Measurements from ENCODE around the gene STAT6.
"Not testable (repeated sequence)": the region's sequence is repeated elsewhere in the genome, so short reads cannot be mapped to it uniquely, and the experiment has no call there.

Gene STAT6

DNA sequence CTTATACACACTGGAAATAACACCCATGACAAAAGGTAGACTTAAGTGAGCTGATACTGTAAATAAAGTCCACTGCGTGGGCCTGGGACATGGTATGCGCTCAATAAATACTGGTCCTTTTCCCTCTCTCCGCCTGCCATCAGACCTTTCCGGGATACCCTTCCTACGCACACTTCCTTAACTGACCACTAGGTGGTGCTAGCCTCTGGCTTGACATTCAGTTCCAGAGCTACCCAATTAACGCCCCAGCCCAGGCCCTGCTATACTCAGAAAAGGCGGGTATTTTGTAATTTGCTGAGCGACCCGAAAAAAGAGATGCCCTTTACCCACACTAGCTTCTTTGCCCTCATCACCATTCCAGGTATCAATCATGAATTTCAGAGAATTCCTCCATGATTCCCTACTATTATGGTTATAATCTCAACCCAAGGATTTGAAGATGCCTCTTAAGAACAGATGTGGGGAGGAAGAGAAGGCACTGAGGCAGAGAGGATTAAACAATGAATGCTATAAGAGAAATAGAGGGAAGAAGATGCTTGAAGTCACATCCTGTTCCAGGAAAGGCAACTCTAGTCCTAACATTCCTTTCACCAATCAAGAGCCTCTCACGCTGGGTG lies 13.2 kb upstream of the STAT6 start:
- peak; percentile 81 for DNase-seq

DNA sequence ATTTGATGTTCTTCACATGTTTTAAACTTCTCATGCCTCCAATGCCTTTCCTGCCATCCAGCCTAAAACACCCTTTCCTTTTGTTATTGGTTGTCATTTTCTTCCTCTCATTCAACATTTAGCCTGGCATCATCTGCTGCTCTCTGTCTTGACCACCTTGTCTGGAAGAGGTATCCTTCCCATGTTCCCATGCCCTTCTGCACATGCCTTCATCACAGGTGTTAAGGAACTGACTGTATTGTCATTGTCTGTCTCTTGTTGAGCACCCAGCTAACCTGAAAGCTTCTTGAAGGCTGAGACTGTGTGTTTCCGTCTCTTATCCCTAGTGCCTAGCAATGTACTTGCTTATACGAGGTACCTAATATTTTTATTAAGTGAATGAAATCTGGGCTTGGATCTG lies 12.7 kb upstream of the STAT6 start:
- no peak for DNase-seq

DNA sequence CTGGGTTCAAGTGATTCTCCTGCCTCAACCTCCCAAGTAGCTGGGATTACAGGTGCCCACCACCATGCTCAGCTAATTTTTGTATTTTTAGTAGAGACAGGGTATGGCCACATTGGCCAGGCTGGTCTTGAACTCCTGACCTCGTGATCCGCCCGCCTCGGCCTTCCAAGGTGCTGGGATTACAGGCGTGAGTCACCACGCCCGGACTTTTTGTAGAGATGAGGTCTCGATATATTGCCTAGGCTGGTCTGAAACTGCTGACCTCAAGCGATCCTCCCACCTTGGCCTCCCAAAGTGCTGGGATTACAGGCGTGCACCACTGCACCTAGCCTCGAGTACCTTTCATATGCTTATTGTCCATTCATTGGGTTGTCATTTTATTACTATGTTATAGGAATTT lies 9.6 kb upstream of the STAT6 start:
- DNase-seq = not testable (repeated sequence)

DNA sequence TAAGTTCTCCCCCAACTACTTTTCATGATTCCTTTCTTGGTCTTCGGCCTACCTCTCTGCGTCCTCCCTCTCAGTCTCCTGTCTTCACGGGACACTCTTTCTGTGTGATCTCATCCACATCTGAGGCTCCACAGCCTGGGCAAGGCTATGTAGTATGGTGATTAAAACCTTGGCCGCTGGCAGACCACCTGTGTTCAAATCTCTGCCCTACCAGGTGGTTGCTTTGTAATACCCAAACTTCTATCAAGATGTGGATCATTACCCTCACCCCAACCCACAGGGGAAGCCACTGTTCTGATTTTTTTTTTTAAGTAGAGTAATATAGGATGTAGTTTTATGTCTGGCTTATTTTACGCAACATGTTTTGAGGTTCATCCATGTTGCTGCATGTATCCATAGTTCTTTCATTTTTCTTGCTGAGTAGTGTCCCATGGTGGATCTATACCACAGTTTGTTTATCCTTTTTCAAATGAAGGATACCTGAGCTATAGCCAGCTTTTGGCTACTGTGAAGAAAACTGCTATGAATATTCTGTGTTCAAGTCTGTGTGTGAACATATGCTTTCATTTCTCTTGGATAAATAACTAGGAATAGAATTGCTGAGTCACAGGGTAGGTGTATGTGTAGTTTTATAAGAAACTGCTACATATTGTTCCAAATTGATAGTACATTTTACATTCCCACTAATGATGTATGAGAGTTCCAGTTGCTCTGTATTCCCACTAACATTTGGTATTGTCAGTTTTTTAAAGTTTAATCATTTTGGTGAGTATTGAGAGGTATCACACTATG lies 8.3 kb upstream of the STAT6 start:
- DNase-seq = no peak

DNA sequence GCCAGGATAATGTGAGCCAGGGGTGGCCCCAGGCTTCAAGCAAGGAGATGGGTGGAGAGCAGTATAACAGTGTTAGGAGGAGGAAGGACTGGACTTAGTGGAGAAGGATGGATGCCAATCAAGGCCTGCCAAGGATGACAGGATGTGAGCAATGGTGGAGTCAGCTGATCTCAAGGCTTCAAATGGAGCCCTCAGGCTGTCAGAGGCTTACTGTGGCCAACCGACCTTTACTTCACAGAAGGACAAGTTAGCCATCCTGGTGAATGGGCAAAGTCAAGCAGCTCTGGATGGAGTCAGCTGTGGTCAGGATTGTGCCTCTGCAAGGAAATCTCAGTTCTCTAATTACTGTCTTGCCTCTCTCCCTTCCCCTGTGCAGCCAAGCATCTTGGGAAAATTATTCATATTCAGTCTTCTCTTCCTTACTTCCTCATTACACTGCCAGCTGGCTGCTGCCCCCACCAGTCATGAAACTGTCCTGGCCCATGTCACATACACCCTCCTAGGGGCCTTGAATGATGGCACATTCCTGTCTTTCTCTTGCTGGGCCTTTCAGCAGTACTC lies 7.6 kb upstream of the STAT6 start:
- no peak for DNase-seq

DNA sequence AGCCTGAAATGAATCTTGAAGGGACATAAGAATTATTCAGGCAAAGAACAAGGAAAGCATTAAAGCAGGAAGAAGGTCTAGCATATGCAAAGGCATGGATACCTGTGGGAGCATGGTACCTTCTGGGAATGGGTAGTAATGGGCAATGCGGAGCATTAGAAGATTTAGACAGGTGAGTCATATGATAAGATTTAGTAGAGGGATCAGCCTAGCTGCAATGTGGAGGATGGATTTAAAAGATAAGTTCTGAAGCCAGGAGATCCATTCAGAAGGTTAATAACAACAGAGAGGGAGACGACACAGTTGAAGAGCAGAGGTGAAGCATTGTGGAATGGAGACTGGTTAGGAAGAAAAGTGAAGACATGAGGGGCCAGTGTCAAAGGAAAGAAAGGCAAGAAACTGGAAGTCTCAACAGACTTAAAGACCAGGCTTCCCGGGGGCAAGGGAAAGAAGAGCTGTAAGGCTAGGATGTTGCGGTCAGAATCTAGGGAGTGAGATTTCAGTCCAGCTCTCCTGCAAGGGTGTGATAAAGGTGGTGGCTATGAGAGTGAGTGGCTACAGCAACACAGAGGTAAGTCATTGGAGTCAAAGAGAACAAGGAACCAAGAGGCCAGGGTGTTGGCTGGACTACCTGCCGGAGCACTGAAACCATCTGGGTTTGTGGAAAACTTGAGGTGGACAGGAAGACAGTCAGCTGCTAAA lies 5.6 kb upstream of the STAT6 start:
- no peak for DNase-seq

DNA sequence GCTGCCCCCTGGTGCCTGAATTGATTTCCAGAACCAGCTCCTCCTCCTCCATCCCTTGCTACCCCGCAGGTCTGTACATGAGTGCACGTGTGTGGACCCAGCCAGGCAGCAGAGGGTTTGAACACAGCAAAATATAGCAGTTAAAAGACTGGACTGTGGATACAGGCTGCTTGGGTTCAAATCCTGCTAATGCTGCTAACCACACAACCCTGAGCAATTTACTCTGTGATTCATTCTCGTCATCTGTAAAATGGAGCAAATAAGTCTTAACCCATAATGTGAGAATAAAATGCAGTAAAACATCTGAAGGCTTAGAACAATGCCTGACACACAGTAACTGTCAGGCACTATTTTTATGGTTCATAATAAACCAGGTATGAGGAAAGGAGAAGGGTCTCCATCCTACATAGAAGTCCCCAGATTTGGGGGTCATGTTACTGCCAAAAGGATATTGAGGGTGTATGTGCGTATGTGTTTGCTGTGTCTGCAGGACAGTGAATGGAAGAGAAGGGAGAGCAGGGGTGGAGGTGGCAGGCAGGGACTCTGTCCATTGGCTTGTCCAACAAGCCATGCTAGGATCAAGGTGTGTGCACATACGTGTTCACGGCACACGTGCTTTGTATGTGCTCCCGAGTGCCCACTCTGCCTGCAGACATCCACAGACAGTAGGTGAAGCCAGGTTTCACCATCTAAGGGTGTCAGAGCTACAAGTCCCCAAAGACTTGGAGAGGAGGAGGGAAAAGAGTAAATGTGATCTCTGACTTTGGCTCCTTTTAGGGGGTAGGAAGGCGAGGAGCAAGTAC lies 1.5 kb upstream of the STAT6 start:
- DNase-seq = no peak

DNA sequence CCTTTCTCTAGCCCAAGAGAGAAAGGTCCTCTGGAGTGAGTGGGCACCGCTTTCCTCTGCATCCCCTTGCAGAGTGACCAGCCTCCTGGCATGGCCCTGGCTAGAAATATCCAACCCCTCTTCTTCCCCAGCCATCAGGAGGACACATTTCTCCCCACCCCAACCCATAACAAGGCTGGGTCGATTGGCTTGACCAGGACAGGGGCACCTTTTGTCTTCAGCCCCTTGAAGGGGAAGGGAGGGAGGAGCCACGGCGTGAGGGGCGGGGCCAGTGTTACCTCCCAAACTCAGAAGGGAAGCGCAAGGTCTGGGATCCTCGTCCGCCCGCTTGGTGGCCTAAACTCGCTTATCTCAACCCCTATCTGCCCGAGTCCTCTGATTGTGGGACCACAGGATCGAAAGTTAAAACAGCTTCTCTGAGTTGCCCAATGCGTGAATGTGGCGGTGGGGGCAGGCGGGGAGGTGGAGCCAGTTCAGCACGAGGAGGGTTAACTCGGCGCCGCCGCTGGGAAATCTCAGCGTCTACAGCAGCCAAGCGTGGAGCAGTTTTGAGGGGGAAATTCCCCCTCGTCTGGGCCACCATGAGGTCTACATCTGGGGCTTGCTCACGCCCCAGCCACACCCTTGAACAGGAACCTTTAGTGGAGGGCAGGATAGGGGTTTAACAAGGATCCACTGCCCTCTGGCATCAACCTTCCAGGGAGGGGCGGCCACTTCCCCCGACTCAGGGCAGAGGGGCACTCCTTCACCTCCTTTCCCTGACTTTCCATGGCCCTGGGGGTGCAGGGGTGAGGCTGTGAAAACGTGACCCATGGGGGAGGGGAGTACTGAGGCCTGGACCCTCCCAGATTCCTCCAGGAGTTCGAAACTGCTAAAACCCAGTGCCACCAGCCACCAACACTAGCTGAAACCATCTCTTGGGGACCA lies 795 bp downstream of the STAT6 start:
- peak; percentile 31 for DNase-seq

DNA sequence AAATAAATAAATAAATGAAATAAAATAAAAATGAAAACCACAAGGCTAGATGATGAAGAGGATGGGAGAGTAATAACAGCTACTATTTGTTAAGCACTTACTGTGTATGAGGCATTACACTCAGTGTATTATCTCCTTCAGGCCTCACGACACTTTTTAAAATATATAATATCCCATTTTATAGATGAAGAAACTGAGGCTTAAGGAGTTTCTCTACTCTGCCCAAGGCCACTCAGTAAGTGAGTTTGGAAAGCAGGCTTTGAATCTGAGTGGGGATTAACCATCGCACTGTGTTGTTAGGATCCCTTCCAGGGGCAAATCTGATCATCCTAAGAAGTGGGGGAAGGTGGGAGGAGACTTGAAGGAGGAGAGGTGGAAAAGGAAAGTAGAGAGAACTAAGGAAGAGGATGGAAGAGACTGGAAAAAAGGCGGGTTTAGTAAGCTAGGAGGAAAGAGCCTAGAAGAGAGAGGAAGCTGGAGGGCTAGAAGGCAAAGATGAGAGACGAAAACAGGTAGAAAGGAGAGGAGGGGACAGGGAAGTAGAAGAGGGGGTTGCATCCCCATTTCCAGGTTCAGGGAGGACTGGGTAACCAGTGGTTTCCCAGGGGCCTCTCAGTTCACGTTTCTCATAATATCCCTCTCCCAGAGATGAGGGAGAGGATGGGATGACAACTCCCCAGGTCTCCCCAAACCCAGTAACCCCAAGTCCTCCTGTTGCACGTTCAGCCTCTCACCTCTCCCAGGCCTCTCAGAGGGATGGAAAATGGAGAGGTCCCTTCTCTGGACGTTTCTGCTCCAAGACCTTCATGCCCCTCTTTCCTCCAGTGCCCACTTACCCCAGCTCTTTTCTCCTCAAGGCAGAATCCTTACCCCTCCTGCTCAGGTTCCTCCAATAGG lies 1.7 kb downstream of the STAT6 start:
- DNase-seq = no peak

DNA sequence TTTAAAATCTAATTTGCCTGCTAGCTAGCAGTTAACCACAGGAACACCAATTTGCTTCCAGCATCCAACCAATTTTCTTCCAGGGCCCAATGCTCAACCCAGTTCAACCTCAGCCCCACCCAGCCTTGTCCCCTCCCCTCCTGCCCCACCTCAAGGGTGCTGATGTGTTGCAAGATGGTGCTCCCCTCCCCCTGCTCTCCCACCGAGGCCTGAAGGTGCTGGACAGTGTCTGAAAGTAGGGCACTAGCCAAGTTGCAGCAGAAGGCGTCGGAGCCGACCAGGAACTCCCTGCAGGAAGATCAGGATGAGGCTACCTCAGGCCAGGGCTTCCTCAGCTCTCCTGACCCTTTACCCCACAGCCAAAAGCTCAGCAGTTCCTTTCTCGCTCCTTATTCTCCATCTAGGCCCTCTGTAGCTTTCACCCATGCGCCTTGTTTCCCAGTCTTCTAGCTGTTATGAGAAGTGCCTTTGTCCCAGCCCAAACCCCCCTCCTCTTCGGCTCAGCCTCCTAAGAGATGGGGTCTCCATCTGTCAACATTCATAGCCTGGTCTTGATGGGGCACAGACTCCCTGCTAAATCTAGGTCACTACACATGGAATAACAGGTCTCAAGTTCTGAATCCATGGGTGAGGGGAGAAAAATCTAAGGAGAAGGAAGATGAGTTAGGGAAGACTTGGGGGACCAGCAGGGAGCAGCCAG lies 3.6 kb downstream of the STAT6 start:
- no peak for DNase-seq

DNA sequence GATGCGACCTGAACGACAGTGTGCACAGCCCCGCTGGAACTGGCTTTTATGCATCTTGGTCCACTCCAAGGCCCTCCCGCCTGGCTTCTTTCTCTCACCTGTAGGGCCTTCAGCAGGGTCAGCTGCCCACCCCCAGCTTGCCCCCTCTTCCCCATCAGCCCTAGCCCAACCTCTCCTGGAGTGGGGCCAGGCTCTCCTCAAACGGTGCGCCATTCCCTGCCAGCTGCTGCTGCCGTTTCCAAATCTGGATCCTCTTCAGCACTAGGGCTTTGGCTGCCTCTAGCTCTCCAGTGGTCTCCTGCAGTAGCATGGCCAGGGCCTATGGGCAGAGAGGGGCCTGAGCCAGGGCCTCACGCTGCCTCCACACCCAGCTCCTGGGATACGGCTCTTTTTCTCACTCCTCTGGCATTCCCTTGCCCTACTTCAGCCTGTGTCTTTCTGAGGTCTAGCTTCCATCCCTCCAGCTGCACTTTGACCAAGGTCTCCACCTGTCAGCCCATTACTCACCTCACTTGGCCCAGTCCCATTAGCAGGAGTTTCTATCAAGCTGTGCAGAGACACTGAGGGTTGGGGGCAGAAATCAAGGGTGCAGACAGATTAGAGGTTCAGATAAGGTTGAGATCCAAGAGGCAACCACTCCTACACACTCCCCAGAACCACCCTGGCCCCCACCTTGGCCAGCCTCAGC lies 5.0 kb downstream of the STAT6 start:
- no peak for DNase-seq

DNA sequence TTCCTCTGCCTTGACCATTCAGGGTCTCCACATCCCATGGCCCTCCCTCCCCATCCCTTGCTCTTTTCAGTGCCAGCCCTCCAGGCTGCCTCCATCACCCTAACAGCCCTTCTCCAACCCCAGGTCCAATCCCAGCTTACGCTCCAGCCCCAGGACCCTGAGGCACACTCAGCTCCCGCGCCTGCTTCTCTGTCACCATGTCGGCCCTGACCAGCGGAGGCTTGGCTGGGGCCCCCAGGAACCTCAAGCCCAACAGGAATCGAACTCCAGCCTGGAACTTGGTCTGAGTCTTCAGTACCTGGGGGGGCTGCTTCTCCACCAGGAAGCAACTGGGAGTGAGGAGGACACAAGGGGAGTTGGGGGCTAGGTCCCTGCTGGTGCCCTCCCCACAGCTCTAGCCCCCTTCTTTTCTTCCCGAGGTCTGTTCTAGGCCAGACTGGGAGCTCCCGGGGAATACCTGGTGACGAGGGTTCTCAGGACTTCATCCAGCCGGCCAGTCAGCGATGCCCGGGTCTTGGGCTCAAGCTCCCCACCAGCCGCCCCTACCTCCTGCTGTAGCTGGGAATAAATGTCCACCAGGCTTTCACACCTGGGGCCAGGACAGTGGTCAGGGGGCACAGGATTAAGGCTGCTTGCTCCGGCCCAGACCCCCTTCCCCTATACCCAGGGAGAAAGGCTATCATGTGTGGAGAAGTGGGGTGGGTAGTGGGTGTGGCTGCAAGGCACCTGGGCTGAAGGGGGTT lies 6.0 kb downstream of the STAT6 start:
- no peak for DNase-seq

DNA sequence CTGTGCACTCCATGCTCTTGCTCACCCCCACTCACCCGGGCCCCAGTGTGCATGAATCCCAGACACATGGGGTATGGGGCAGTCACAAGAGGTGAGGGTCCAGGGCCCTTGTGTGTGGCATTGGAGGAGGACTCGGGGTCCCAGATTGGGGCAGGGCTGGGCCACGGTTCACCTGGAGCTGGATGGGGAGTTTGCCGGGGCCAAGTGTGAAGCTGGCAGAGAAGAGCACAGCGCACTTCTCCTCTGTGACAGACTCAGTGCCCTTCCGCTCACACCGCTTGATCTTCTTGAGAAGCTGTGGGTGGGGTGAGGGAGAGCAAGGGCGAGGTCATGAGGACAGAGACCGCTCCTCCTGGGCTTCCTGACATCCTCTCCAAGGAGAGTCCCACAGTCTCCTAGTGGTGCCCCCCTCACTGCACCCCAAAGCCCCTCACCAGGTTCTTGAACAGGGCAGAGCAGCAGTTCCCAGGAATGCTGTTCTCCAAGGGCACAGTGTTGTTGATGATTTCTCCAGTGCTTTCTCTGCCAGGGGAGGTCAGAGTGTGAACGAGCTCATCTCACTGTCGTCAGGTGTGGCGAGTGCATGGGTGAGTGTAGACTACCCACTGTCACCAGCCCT lies 6.8 kb downstream of the STAT6 start:
- DNase-seq = no peak

DNA sequence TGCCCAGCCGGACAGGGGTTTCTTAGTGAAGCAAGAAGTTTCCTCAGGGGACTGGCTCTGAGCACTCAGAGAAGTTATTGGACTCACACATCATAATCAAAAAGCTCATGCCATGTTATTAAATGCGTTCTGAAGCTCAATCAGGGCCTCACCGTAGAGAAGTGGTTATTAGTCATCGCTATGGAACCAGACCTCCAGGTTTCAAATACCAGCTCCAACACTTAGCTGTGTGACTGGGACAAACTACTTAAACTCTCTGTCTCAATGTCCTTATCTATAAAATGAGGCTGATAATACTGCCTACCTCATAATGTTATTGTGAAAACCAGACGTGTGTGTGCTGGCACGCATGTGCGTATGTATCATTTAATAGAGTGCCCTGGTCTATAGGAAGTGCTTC lies 7.3 kb downstream of the STAT6 start:
- DNase-seq = no peak

DNA sequence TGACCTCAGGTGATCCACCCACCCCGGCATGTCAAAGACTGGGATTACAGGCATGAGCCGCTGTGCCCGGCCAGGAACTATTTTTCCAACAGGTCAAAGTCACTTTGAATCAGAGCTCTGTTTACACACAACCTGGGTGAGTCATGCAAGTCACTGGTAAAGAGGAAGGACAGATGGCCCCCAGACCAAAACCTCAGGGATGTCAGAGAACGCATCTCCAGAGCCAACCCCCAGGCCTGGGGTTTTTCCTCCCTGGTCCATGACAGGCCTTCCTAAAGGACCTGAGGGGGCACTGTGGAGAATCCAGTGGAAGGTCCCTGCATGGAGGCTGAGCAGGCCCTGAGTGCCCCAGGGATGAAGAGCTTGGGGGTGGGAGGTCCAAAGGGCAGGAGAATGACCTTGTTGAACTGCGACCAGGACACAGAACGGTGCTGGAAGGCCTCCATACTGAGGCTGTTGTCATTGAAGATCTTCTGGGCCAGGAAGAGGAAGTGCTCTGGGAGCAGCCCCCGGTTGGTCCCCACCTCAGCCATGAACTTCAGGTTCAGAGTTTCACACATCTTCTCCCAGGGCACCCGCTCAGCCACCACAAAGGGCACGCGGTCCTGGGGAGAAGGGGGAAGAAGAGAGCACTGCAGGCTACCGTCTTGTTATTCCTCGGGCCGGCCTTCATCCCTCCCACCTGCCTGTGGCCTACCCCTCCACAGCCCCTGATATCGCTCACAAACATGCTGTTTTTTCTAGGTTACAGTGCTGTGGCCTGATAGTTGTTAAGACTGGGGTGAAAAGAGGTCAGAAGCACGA lies 9.1 kb downstream of the STAT6 start:
- no peak for DNase-seq

DNA sequence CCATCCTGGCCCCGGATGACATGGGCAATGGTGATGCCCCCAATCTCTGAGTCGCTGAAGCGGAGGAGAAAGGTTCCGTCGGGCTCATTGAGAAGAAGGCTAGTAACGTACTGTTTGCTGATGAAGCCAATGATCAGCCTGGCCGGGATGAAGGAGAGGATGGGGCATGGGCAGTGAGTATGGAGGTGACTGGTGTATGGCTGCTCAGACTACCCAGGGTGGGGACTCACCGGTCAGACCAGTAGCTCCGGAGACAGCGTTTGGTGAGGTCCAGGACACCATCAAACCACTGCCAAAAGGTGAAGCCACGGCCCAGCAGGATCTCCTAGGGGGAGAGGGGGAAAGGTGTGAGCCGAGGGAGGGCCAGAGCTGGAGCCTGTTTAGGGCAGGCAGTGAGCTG lies 11.4 kb downstream of the STAT6 start:
- DNase-seq = no peak

DNA sequence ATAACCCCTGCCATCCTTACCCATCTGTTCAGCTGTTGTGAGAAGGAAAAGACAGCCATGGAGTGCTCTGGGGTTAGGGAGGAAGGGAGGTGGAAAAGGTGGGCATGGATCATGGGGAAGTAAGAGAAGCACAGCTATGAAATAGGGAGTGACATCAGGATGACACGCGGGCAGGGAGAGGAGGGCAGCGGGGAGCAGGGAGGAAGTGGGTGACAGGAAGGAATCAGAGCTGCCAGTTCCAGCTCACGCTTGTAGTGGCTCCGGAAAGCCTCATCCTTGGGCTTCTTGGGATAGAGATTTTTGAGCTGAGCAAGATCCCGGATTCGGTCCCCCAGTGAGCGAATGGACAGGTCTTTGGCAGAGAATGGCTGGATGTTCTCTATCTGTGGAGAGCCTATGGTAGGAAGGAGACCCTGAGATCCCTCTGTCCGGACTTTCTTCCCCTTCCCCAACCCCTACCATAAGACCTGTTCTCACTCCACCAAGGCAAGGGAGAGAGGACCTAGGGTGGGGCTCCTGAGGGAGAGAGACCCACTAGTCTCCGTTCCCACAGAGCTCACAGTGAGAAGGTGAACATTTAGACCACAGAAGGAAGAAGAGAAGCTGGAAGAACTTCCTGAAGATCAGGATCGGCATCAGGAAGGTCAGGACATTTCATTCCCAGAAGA lies 12.0 kb downstream of the STAT6 start:
- no peak for DNase-seq
